ENCODE results near the gene LMO3.
"Not testable (repeated sequence)": the region's sequence is repeated elsewhere in the genome, so short reads cannot be mapped to it uniquely, and the experiment has no call there.

Gene LMO3

DNA sequence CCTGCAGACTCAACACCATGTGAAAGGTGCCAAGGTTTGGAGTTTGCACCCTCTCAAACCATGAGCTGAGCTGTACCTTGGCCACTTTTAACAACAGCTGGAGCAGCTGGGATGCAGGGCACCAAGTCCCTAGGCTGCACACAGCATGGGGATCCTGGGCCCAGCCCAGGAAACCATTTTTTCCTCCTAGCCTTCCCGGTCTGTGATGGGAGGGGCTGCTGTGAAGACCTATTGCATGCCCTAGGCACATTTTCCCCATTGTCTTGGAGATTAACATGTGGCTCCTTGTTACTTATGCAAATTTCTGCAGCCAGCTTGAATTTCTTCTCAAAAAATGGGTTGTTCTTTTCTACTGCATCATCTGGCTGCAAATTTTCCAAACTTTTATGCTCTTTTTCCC, 68.3 kb downstream of the LMO3 start:
- not testable (repeated sequence) for DNase-seq

GRCh38 chr12:16531621-16532020, 74.3 kb downstream of the LMO3 start:
- DNase-seq = no peak

GRCh38 chr12:16530268-16530850, 75.6 kb downstream of the LMO3 start:
- DNase-seq = no peak

- DNase-seq = no peak
Measured at GRCh38 chr12:16526693-16527092, 79.3 kb downstream of the LMO3 start.

DNA sequence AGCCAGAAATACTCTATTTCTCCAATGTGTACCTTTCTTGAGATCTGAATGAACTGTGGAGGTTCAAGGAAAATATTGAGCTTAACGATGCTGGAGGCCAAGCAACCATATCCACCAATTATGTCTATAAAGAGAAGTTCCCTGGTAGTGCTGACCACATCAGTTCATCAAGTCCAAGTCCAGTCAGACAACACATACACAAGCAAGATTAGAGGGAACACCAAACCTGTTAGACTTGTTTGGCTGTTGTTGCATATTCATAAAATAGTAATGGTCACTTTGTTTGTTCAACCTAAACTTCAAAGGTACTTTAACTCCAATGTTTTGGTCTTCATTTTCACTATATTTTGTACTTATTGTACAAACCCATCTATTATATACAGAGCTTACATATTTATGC, 81.6 kb downstream of the LMO3 start:
- no peak for DNase-seq

GRCh38 chr12:16523951-16524331, 82.0 kb downstream of the LMO3 start:
- DNase-seq = no peak

DNA sequence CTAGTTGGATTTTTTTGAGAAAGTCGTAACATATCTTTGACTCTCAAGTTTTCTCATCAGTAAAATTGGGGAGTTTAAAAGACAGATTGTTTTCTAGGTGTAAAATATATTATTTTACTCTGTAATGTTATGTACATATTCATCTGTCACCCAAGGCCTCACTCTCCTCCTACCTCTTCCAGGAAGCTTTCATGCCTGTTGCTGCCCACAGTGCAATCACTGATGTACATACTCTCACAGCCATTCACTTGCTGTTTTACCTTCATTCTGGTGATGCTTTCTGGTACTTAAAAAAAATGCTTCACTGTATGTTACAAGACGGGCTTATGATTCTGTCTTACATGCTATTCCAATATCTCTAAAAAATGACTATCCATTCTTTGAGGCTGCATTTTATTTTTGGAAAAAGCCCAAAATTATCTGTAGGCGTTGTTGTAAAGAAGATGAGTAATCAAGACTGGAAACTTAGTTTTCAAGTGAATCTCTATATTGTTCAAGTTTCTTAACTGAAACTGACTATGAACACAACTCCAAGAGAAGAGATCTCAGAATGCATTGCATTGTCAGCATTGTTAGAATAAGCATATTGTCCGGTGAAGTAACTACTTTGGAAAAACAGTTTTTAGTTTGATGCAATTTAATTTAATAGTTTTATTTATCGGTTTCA, 82.5 kb downstream of the LMO3 start:
- no peak for DNase-seq

GRCh38 chr12:16520328-16520727, 85.6 kb downstream of the LMO3 start:
- DNase-seq = no peak

- no peak for DNase-seq
Measured at GRCh38 chr12:16515666-16516065, 90.3 kb downstream of the LMO3 start.

- DNase-seq = no peak
Measured at GRCh38 chr12:16513231-16513630, 92.7 kb downstream of the LMO3 start.

- no peak for DNase-seq
Measured at GRCh38 chr12:16509411-16509810, 96.6 kb downstream of the LMO3 start.

DNA sequence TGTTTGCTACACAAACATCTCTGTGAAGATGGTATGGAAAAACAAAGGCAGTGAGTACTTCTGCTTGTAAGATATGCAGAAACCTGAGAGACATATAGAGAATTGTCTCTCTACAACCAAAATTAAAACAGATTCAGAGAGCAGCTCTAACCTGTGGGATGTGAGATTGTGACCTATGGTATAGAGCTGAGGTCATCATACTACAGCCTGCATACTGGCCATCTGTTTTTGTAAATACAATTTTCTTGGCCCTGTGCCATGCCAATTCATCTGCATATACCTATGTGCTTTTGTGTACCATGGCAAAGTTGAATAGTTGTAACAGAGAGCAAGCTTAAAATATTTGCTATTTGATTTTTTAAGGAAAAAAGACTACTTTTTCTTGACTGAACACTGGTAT, 99.6 kb downstream of the LMO3 start:
- no peak for DNase-seq

DNA sequence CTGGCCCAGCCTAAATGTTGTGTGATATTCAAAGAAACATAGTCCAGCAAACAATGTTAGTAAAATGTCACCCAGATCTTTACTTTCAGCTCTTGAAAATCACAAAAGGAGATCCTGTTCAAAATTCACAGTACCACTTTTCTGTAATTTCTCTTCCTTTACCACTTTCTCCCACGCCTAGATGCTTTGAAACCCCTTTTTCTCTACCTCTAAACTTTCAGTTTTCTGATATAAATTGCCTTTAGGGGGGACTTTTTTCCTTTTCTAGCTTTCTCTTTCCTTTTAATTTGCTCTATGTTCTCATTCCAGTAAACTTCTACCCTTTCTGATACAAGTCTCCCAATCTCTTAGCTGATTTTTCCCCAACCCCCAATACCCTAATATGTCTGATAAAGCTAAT, 101.8 kb downstream of the LMO3 start:
- no peak for DNase-seq

GRCh38 chr12:16499611-16500010, 106.4 kb downstream of the LMO3 start:
- no peak for DNase-seq

All from kidney glomerular epithelial cell (primary cell).